Mesenchymal stem cell (in vitro differentiated cells and primary cell): ENCODE measurements around the gene PLAGL1.

Source experiments
- DNase-seq: peaks from one replicate; pipeline ENCODE4 v3.0.0-alpha.2; 2013
- H2AFZ ChIP-seq: one replicate; pipeline ENCODE4 v1.6.1; 2013; ENCODE audit warnings: low read depth, mild to moderate bottlenecking, control low read depth, inconsistent platforms, low read length, moderate library complexity
- H2AK5ac ChIP-seq: 2 replicates; pipeline ENCODE4 v1.6.1; 2013; ENCODE audit warnings: low read length, moderate library complexity, mild to moderate bottlenecking, inconsistent platforms; ENCODE audit not compliant: severe bottlenecking
- H2BK120ac ChIP-seq: one replicate; pipeline ENCODE4 v1.6.1; 2013; ENCODE audit warnings: low read depth, mild to moderate bottlenecking, inconsistent platforms, low read length, moderate library complexity
- H2BK12ac ChIP-seq, 2 experiments: one replicate each; pipeline ENCODE4 v1.6.1; 2013; ENCODE audit warnings: inconsistent platforms in 2 of 2, low read length in 2 of 2, mild to moderate bottlenecking in 2 of 2, moderate library complexity in 2 of 2, control low read depth in 1 of 2
- H2BK15ac ChIP-seq: one replicate; pipeline ENCODE4 v1.6.1; 2013; ENCODE audit warnings: mild to moderate bottlenecking, low read depth, inconsistent platforms; ENCODE audit not compliant: poor library complexity, severe bottlenecking
- H2BK5ac ChIP-seq: 2 replicates; pipeline ENCODE4 v1.6.1; 2013; ENCODE audit warnings: low read depth, mild to moderate bottlenecking, low read length, control low read depth, inconsistent platforms; ENCODE audit not compliant: poor library complexity, severe bottlenecking
- H3K14ac ChIP-seq, 2 experiments: one replicate each; pipeline ENCODE4 v1.6.1; 2013; ENCODE audit warnings: inconsistent platforms in 2 of 2, low read length in 2 of 2, control low read depth in 1 of 2, mild to moderate bottlenecking in 1 of 2, moderate library complexity in 1 of 2
- H3K18ac ChIP-seq, 2 experiments: one replicate each; pipeline ENCODE4 v1.6.1; 2013; ENCODE audit warnings: inconsistent platforms in 2 of 2, low read length in 2 of 2, control low read depth in 1 of 2, low read depth in 1 of 2, mild to moderate bottlenecking in 1 of 2
- H3K23ac ChIP-seq, 2 experiments: one replicate each; pipeline ENCODE4 v1.6.1; 2013; ENCODE audit warnings: inconsistent platforms in 2 of 2, low read length in 2 of 2, mild to moderate bottlenecking in 2 of 2, moderate library complexity in 2 of 2, control low read depth in 1 of 2
- H3K27ac ChIP-seq: 2 replicates; pipeline ENCODE4 v1.5.1; 2013; ENCODE audit warnings: mild to moderate bottlenecking, moderate library complexity, low read length, control low read depth, inconsistent platforms; ENCODE audit not compliant: poor library complexity, severe bottlenecking
- H3K27me3 ChIP-seq, 2 experiments: 2 replicates each; pipeline versions ENCODE4 v1.6.1 to v1.7.0; 2013; ENCODE audit warnings: low read length in 2 of 2, mild to moderate bottlenecking in 2 of 2, moderate library complexity in 2 of 2, control low read depth in 1 of 2, inconsistent platforms in 1 of 2; ENCODE audit not compliant: control insufficient read depth in 1 of 2, insufficient read depth in 1 of 2
- H3K36me3 ChIP-seq, 2 experiments: 2 replicates each; pipeline versions ENCODE4 v1.6.1 to v1.7.0; 2013; ENCODE audit warnings: low read length in 2 of 2, control low read depth in 1 of 2, inconsistent platforms in 1 of 2, low read depth in 1 of 2, mild to moderate bottlenecking in 1 of 2; ENCODE audit not compliant: insufficient read depth in 2 of 2, control insufficient read depth in 1 of 2
- H3K4ac ChIP-seq, 2 experiments: one replicate each; pipeline ENCODE4 v1.6.1; 2013; ENCODE audit warnings: inconsistent platforms in 2 of 2, low read length in 2 of 2, mild to moderate bottlenecking in 2 of 2, moderate library complexity in 2 of 2, control low read depth in 1 of 2, low read depth in 1 of 2
- H3K4me1 ChIP-seq: 2 replicates; pipeline ENCODE4 v1.6.1; 2013; ENCODE audit warnings: low read depth, low read length, control low read depth; ENCODE audit not compliant: control insufficient read depth, insufficient read depth
- H3K4me2 ChIP-seq: 2 replicates; pipeline ENCODE4 v1.6.1; 2013; ENCODE audit warnings: low read length, mild to moderate bottlenecking, inconsistent platforms; ENCODE audit not compliant: poor library complexity, severe bottlenecking
- H3K4me3 ChIP-seq, 2 experiments: 2 replicates each; pipeline versions ENCODE4 v1.5.1 to v1.7.0; 2013; ENCODE audit warnings: low read length in 2 of 2, mild to moderate bottlenecking in 2 of 2, control low read depth in 1 of 2, low read depth in 1 of 2; ENCODE audit not compliant: insufficient read depth in 1 of 2
- H3K79me1 ChIP-seq: replicated peaks from 2 replicates; pipeline ENCODE4 v1.6.1; 2013; ENCODE audit warnings: mild to moderate bottlenecking, control low read depth, low read length, inconsistent platforms; ENCODE audit not compliant: poor library complexity, severe bottlenecking
- H3K9ac ChIP-seq: 2 replicates; pipeline ENCODE4 v1.7.0; 2013; ENCODE audit warnings: mild to moderate bottlenecking, low read length, moderate library complexity
- H3K9me3 ChIP-seq: 2 replicates; pipeline ENCODE4 v1.7.0; 2013; ENCODE audit warnings: mild to moderate bottlenecking, low read length; ENCODE audit not compliant: control insufficient read depth
- H4K8ac ChIP-seq: one replicate; pipeline ENCODE4 v1.6.1; 2013; ENCODE audit warnings: inconsistent platforms, mild to moderate bottlenecking, low read length, moderate library complexity
- H4K91ac ChIP-seq: one replicate; pipeline ENCODE4 v1.6.1; 2013; ENCODE audit warnings: mild to moderate bottlenecking, low read length, inconsistent platforms
- WGBS: methylation state at CpG from one replicate; pipeline ENCODE4 v1.1.7; 2013; ENCODE audit warnings: mixed read lengths; 5-methylcytosine and 5-hydroxymethylcytosine counted together

The PLAGL1 gene

DNA sequence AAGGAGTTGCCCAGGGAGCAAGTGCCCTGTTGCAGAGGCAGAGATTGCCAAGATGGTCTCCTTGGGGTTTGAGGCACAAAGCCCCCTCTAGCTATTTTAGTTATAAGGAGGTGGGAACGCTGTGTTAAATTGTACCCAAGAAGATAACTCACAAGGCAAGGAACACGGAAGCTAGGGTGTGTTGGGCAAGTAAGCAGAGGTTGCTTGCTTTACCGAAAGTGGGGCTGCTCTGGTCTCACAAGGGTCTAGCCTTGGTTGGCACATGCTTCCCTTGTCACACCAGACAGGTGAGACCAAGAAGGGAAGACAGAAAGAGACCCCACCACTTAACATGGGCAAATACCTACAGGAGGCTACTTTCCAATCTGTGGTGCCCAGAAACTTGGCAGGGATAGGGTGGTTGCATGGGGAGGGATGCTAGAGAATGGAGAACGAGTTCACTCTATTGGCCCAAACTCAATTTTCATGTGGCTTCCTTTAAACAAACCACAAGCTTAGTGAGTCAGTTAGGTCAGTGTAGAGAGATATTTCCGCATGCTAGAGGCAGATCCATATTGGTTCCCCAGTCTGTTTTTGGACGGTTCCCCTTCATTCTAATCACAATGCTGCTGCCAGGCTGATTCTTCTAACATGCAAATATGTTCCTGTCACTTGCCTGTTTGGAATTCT is 42.4 kb downstream of the PLAGL1 start:
- no peaks in the 10 kb centered on the region for H3K4me1 ChIP-seq
- H2AFZ ChIP-seq, result no peak overlapping the region
- no peaks in the 10 kb centered on the region for H3K27me3 ChIP-seq
- DNase-seq, result no peak
- H3K4ac ChIP-seq, result no peak overlapping the region
- H3K36me3 ChIP-seq, result peaks cover 8 to 45% of the 10 kb centered on the region in 2 experiments
- H3K9me3 ChIP-seq, result no peaks in the 10 kb centered on the region
- H3K27ac ChIP-seq, result no peak overlapping the region
- H2AK5ac ChIP-seq, result no peak overlapping the region
- no peak overlapping the region for H3K14ac ChIP-seq
- 57% methylated on average over 6 of the region's 6 CpGs for WGBS
- H4K91ac ChIP-seq, result no peak overlapping the region
- H3K4me3 ChIP-seq, result no peak overlapping the region
- H3K4me2 ChIP-seq, result no peak overlapping the region
- H2BK12ac ChIP-seq, result no peak overlapping the region
- H2BK5ac ChIP-seq, result no peak overlapping the region
- H2BK120ac ChIP-seq, result no peak overlapping the region
- no peak overlapping the region for H4K8ac ChIP-seq
- no peak overlapping the region for H2BK15ac ChIP-seq
- H3K9ac ChIP-seq, result no peak overlapping the region
- H3K79me1 ChIP-seq, result no peaks in the 10 kb centered on the region
- peak overlapping the region in 1 of 2 experiments; percentile 19 for H3K18ac ChIP-seq
- no peak overlapping the region for H3K23ac ChIP-seq

DNA sequence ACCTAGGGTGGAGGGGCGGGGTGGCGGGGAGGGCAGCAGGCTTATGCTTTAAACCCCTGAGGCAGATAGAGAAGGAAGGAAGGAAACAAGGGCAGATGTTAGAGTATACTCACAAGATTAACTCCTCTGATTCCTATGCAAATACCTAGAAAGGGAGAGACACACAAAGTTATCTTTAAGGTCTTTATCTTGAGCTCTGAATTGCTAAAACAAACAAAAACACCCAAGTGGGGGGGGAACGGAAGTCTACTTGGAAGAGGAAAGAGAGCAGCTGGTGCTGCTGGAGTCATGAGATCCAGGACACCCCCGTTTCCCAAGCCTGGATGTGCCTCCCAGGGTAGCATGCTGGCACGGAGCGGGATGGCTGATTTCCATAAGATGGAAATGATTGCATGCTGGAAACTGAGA is 43.4 kb downstream of the PLAGL1 start:
- Histone ChIP-seq H2AK5ac (no peak overlapping the region), H3K9ac (no peak overlapping the region), H4K91ac (no peak overlapping the region), H2BK5ac (no peak overlapping the region), H3K4ac (no peak overlapping the region), H2BK12ac (no peak overlapping the region), H3K9me3 (no peaks in the 10 kb centered on the region), H3K14ac (no peak overlapping the region), H2BK15ac (peak overlapping the region; percentile 12), H3K23ac (no peak overlapping the region), H4K8ac (no peak overlapping the region), H2AFZ (no peak overlapping the region), H3K4me1 (no peaks in the 10 kb centered on the region), H2BK120ac (no peak overlapping the region), H3K27me3 (no peaks in the 10 kb centered on the region), H3K18ac (no peak overlapping the region), H3K4me2 (no peak overlapping the region), H3K4me3 (no peak overlapping the region), H3K36me3 (peaks cover 8 to 54% of the 10 kb centered on the region in 2 experiments), H3K79me1 (no peaks in the 10 kb centered on the region), H3K27ac (no peak overlapping the region)
- peak; percentile 56 for DNase-seq
- 34% methylated on average over 4 of the region's 6 CpGs for WGBS

DNA sequence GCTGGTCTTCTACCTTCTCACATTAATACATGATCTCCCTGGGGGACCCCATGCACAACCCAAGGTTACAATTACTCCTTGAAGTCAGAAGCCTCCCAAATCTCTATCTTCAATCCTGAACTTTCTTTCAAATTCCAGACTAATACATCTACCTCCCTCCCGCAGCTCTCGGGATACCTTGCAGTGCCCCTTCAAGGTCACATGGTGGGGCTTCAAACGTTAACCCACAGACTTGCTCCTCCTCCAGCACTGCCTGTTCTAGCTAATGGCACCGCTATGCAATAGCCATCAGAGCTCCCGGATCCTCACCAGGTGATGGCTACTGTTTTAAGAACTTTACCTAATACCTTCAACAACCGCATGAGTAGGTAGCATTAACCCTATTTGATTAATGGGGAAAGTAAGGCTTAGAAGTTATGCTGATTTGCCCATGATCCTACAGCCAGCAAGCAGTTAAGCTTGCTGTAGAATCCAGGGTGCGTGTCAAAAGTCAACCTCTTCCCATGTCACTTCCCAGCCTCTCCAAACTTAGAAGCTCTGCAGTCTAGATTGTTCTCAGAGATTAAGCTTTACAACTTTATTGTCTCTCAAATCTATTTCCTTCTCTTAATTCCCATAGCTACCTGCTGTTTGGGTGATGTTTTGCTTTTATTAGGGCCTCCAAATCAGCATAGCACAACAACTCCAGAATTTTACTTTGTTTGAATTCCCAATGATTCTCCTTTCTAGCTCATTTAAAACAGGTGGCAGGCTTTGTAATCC is 44.7 kb downstream of the PLAGL1 start:
- Histone ChIP-seq H3K14ac (no peak overlapping the region), H3K4me2 (no peak overlapping the region), H2BK15ac (no peak overlapping the region), H3K27me3 (no peaks in the 10 kb centered on the region), H3K9me3 (no peaks in the 10 kb centered on the region), H3K4me1 (peaks cover 4% of the 10 kb centered on the region), H3K4ac (no peak overlapping the region), H4K91ac (no peak overlapping the region), H3K36me3 (peaks cover 8 to 66% of the 10 kb centered on the region in 2 experiments), H2BK12ac (no peak overlapping the region), H3K79me1 (no peaks in the 10 kb centered on the region), H3K4me3 (no peak overlapping the region), H3K18ac (no peak overlapping the region), H3K27ac (no peak overlapping the region), H2BK120ac (no peak overlapping the region), H4K8ac (no peak overlapping the region), H2AK5ac (no peak overlapping the region), H3K23ac (no peak overlapping the region), H3K9ac (peak overlapping the region; percentile 47), H2AFZ (no peak overlapping the region), H2BK5ac (no peak overlapping the region)
- WGBS, result 50% methylated on average over 6 of the region's 7 CpGs
- DNase-seq, result no peak
